Activated CD8-positive, alpha-beta memory T cell treated with anti-CD3 and anti-CD28 coated beads for 1 hour (primary cell): ENCODE results near the gene PSAPL1.

ENCODE experiments used
- DNase-seq, 2 donors: peaks; one replicate each; pipeline ENCODE4 v3.0.0-alpha.2; 2020; ENCODE audit warnings: low read depth in 1 of 2; ENCODE audit errors: extremely low read depth in 1 of 2

PSAPL1 gene

DNA sequence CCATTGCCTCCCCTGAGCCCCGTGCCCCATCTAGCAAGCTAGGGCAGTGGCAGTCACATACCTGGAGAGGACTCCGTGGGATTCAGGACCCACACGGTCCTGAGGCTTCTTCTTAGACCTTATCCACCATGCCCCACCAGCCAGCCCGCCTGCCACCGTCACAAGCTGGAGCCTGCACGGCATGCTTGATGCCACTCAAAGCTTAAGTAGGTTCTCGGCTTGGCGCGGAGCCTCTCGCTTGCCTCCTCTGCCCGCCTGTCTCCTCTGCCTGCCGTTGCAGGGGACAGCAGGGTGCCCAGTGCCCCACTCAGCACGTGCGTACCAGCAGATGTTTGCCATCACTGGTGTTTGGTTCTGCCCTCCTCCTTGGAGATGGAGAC is 14.1 kb downstream of the PSAPL1 start:
- no peak for DNase-seq

GRCh38 chr4:7419961-7420660 is 14.6 kb downstream of the PSAPL1 start:
- no peak for DNase-seq

DNA sequence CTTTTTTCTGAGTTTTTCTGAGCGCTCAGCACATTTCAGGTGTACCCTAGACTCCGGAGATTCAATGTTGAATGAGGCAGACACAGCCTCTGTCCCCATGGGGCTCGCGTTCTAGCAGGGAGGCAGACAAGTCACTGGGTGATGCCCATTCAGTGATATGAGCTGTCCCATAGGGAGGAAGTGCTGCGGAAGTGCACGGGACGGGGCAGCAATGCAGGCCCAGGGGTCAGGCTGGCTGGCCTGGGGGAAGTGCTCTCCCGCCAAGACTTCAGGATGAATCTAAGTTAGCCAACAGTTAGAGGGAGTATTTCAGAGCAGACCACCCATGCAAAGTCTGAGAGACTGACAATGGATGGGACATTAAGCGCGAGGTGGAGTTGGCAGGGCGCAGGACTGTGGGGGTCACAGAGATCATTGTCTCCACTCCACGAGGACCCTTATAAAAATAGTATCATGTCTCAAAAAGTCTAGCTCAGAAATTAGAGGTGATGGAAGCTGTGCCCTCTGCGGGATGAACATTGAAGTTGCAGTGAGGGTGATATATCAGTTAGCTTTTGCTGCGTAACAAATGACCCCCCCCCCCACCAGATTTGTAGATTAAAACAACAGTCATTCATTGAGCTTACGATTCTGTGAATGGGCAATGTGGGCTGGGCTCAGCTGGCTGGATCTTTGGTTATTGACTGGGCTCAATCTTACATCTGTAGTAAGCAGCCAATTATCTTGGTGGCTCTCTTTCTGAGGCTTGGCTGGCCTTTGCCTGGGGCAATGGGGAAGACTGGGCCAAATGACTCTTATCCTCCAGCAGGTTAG is 16.4 kb downstream of the PSAPL1 start:
- DNase-seq = no peak

GRCh38 chr4:7417639-7418038 is 17.1 kb downstream of the PSAPL1 start:
- no peak for DNase-seq

- no peak for DNase-seq
Observed at GRCh38 chr4:7416745-7417432, 17.8 kb downstream of the PSAPL1 start.

GRCh38 chr4:7415927-7416686 is 18.6 kb downstream of the PSAPL1 start:
- no peak for DNase-seq

DNA sequence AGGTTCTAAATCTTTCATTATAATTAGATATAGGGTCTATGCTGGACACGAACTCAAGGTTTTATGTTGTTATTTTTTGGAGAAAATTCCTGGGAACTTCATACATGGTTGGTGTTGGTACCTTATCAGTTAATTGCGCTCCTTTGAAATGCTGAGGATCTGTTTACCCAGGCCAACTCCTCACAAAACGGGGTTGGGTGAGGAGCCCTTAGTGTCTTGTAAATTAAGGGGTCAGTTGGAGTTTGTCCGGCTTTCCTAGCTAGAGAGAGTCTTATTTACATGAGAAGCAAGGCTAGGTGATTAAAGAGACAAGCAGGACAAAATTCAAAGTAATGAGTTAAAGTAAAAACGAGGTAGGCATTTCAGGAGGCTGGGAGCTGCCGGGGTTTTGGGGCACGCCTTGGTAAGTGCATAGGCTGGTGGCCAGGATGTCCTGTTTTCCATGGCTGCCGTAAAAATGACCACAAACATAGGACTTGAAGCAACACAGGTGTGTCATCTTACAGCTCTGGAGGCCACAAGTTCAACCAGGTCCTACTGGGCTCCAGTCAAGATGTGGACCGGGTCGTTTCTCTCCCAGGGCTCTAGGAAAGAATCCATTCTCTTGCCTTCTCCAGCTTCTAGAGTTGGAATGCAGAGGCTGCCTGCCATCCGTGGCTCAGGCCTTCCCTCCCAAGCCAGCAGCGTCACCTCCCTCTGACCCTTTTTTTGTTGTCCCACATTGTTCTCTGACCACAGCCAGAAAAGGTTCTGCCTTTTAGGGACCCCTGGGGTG is 19.8 kb downstream of the PSAPL1 start:
- DNase-seq = no peak

- no peak for DNase-seq
Observed at GRCh38 chr4:7414046-7414445, 20.7 kb downstream of the PSAPL1 start.

GRCh38 chr4:7412554-7412912 is 22.2 kb downstream of the PSAPL1 start:
- no peak for DNase-seq

DNA sequence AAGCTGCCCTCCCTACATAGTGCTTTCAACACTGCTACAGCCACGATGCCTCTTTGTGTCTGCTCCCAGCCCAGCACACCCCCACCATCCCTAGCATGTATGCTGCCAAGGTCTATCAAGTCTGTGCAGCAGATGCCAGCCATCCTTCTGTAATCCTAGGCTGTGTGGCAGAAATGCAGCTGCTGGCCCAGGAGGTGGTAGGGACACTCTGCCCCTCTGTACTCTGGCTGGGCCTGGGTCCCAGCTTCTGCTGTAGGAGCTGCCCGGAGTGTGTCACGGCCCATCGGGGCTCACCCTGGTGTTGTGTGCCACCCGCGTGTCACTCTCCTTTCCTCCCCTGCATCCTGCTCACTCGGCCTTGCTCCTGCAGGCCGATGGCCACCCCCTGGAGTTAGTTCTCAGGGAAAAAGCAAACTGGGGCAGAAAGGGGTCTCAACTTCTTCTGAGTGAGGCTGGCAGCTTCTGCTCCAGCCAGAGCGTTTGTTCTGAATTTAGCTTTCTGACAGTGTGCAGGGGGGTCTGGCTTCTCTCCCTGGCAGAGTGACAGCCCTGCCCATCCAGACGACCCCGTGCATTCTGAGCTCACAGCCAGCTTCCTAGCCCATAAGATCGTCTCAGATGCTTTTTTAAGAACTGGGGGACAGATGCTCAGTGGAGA is 22.7 kb downstream of the PSAPL1 start:
- no peak for DNase-seq

- DNase-seq = no peak
Observed at GRCh38 chr4:7411491-7411890, 23.2 kb downstream of the PSAPL1 start.

- no peak for DNase-seq
Observed at GRCh38 chr4:7410446-7410845, 24.3 kb downstream of the PSAPL1 start.

DNA sequence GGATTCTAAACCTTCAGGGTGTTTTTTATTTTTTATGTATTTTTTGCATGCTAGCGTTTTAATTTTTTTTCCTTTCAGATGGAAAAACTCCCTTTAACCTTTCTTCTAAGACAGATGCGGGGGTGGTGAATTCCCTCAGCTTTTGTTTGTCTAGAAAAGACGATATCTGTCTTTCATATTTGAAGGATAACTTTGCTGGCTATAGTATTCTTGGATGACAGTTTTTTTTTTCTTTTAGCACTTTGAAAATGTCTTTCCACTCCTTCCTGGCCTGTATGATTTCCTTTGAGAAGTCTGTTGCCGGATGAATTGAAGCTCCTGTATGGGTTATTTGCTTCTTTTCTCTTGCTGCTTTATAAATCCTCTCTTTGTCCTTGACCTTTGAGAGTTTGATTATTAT is 26.6 kb downstream of the PSAPL1 start:
- DNase-seq = no peak

- DNase-seq = no peak
Observed at GRCh38 chr4:7403001-7403400, 31.7 kb downstream of the PSAPL1 start.

DNA sequence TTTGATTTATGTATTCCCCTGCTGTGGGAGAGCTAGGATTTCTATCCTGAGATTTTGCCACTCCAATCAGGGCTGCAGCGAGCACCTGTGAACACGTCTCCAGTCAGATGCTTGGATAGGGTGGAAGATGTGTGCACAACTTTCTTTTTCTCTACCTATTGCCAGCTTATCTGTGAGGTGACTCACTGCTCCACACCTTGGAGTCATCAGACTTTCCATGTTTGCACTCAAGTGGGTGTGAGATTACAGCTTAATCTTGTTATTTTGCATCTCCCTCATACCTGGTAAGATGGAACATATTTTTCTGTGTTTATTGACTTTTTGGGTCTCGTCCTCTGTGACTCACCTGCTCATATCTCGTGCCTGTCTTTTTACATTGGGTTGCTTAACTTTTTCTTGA is 32.2 kb downstream of the PSAPL1 start:
- DNase-seq = no peak

DNA sequence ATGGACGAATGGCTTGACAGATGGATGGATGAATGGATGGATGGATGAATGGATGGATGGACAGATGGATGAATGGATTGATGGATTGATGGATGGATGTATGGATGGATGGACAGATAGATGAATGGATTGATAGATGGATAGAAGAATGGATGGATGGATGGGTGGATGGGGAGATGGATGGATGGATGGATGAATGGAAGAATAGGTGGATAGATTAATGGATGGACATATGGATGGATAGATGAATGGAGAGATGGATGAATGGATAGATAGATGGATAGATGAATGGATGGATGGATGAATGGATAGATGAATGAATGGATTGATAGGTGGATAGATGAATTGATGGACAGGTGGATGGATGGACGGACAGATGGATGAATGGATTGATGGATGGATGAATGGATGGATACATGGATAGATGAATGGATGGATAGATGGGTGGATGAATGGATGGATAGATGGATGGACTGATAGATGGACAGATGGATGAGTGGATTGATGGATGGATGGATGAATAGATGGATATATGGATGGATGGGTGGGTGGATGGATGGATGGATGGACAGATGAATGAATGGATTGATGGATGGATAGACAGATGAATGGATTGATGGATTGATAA is 33.9 kb downstream of the PSAPL1 start:
- no peak for DNase-seq

DNA sequence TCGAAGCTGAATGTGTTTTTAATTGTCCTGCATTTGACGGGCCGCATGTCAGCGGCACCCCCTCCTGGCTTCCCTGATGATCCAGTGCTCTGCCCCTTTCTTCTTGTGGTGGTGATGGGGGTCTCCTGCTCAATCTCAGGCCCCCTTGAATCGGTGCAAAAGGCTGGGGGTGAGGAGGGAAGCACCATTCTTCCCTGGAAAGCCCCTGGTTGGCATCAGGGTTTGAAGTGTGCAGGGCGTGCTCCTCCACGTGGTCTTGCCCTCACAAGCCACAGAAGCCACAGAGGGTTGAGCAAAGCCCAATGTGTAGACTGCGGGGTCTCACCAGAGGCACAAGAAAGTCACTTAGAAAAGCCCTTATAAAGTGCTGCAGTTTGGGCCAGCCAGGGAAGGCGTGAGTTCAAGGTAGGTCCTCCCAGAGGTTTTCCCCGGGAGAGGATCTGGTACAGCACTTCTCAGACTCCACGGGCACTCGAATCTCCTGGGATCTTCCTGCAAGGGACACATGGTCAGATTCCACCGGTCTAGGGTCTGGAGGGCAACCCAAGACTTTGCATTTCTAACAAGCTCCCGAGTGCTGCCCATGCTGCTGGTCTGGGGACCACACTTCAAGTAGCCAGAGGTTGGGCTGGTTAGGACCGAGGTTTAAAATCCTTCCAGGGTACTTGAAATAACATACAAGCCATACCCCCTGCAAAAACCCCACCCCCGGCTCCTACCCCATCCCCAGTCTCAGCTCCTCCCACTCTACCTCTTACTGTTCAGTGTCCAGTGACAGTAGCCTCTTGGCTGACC is 35.1 kb downstream of the PSAPL1 start:
- DNase-seq = no peak

DNA sequence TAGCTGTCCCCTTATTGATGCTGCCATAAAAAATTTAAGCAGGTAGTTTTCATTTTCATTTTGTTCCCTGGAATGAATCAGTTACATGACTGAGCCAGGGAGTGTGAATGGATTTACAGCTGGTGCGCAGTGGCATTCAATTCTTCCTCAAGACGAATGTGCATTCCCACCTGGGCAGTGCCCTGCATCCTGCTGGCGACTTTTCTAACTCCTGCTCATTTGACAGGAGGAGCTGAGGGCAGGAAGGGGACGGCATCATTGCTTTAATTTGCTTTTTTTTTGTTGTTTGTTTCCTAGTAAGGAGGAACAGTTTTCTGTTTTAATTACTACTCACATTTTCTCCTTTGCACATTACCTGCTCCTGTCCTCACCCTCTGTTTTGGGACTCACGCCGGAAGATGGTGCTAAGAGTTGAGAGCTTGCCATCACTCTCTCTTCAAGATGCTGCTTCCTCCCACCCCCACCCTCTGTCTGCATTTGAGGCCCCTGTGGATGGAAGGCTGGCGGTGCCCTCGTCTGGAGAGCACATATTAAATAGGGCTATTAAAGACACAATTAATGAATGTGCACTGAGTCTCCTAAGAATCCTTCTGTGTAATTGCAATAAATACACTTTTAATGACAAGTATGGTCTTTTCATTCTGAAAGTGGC is 35.8 kb downstream of the PSAPL1 start:
- no peak for DNase-seq
